Activated CD4-positive, alpha-beta T cell treated with anti-CD3 and anti-CD28 coated beads, Interleukin-2, amount 50 U/mL, for 16 hours (primary cell): Measurements from ENCODE around the gene FBXL13.
A peak's percentile ranks its signal among the peaks of the same experiment; 100 is the strongest.

ENCODE experiments used
- DNase-seq: peaks from one replicate; pipeline ENCODE4 v3.0.0-alpha.2; 2020

The FBXL13 gene

GRCh38 chr7:102890292-102890970 is 184.2 kb downstream of the FBXL13 start:
- no peak for DNase-seq

GRCh38 chr7:102889851-102890250 is 184.7 kb downstream of the FBXL13 start:
- DNase-seq = no peak

- no peak for DNase-seq
Measured at GRCh38 chr7:102888561-102889233, 185.9 kb downstream of the FBXL13 start.

- no peak for DNase-seq
Measured at GRCh38 chr7:102883098-102883860, 191.3 kb downstream of the FBXL13 start.

- peak; percentile 65 for DNase-seq
Measured at GRCh38 chr7:102875700-102876295, 198.8 kb downstream of the FBXL13 start.

GRCh38 chr7:102874966-102875365 is 199.6 kb downstream of the FBXL13 start:
- no peak for DNase-seq

GRCh38 chr7:102874166-102874829 is 200.3 kb downstream of the FBXL13 start:
- peak; percentile 82 for DNase-seq

- no peak for DNase-seq
Measured at GRCh38 chr7:102873470-102874165, 201.0 kb downstream of the FBXL13 start.

GRCh38 chr7:102872460-102872859 is 202.1 kb downstream of the FBXL13 start:
- no peak for DNase-seq

GRCh38 chr7:102869195-102869594 is 205.4 kb downstream of the FBXL13 start:
- DNase-seq = no peak

- no peak for DNase-seq
Measured at GRCh38 chr7:102866535-102867215, 207.9 kb downstream of the FBXL13 start.

GRCh38 chr7:102864958-102865357 is 209.6 kb downstream of the FBXL13 start:
- no peak for DNase-seq

GRCh38 chr7:102860351-102860811 is 214.2 kb downstream of the FBXL13 start:
- DNase-seq = no peak

- no peak for DNase-seq
Measured at GRCh38 chr7:102859799-102860125, 214.8 kb downstream of the FBXL13 start.

GRCh38 chr7:102859084-102859798 is 215.4 kb downstream of the FBXL13 start:
- DNase-seq = no peak

- no peak for DNase-seq
Measured at GRCh38 chr7:102856036-102856435, 218.6 kb downstream of the FBXL13 start.

GRCh38 chr7:102849538-102849937 is 225.1 kb downstream of the FBXL13 start:
- no peak for DNase-seq

GRCh38 chr7:102849079-102849478 is 225.5 kb downstream of the FBXL13 start:
- no peak for DNase-seq

GRCh38 chr7:102845346-102845745 is 229.2 kb downstream of the FBXL13 start:
- DNase-seq = no peak

GRCh38 chr7:102843850-102844249 is 230.7 kb downstream of the FBXL13 start:
- peak; percentile 46 for DNase-seq

- no peak for DNase-seq
Measured at GRCh38 chr7:102842284-102842683, 232.3 kb downstream of the FBXL13 start.
